GM12864 (cell line): Measurements from ENCODE around the gene ACTA2.
A peak's percentile ranks its signal among the peaks of the same experiment; 100 is the strongest.
"Not testable (repeated sequence)": the region's sequence is repeated elsewhere in the genome, so short reads cannot be mapped to it uniquely, and the experiment has no call there.

Experiments
- DNase-seq: peaks from one replicate; pipeline ENCODE4 v3.0.0-alpha.2; 2011; ENCODE audit warnings: low read depth
- H3K4me3 ChIP-seq: 2 replicates; pipeline ENCODE4 v1.5.1; 2011; ENCODE audit warnings: mild to moderate bottlenecking, low read depth, low read length, control low read depth
- TF ChIP-seq, protein P1 (sequence below): IDR thresholded peaks from 2 replicates; pipeline ENCODE4 v1.5.1; 2011; ENCODE audit warnings: low read depth, mild to moderate bottlenecking, moderate library complexity, low read length, control low read depth, inconsistent platforms; ENCODE audit errors: missing control alignments

Gene ACTA2

DNA sequence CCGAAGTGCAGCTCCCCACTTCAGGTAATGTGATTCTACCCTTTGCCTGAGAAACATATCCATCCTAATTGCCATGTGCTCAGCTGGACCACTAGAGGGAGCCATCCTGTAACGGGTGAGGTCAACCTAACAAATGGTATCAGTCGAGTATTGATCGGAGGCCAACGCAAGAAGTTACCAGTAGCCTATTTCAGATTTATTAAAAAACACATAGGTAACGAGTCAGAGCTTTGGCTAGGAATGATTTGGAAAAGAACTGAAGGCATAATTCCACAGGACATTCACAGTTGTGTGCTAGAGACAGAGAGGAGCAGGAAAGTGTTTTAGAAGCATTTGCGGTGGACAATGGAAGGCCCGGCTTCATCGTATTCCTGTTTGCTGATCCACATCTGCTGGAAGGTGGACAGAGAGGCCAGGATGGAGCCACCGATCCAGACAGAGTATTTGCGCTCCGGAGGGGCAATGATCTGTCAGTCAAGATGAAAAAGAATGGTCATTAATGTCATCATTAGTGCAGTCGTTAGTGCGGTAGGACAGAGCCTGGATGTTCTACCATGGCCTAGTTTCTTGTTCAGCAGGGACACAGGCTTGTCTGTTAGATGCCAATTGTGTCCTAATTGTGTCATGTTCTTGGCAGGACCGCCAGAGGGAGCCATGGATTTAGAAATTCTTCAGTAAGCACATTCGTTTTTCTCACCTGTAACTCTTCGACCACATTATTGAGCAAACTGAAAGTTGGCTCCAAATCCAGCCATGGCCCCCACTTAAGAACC lies 17.5 kb downstream of the ACTA2 start:
- H3K4me3 ChIP-seq = no peak overlapping the region
- TF ChIP-seq, protein P1, sequence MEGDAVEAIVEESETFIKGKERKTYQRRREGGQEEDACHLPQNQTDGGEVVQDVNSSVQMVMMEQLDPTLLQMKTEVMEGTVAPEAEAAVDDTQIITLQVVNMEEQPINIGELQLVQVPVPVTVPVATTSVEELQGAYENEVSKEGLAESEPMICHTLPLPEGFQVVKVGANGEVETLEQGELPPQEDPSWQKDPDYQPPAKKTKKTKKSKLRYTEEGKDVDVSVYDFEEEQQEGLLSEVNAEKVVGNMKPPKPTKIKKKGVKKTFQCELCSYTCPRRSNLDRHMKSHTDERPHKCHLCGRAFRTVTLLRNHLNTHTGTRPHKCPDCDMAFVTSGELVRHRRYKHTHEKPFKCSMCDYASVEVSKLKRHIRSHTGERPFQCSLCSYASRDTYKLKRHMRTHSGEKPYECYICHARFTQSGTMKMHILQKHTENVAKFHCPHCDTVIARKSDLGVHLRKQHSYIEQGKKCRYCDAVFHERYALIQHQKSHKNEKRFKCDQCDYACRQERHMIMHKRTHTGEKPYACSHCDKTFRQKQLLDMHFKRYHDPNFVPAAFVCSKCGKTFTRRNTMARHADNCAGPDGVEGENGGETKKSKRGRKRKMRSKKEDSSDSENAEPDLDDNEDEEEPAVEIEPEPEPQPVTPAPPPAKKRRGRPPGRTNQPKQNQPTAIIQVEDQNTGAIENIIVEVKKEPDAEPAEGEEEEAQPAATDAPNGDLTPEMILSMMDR = peak; percentile 84
- peak; percentile 78 for DNase-seq

DNA sequence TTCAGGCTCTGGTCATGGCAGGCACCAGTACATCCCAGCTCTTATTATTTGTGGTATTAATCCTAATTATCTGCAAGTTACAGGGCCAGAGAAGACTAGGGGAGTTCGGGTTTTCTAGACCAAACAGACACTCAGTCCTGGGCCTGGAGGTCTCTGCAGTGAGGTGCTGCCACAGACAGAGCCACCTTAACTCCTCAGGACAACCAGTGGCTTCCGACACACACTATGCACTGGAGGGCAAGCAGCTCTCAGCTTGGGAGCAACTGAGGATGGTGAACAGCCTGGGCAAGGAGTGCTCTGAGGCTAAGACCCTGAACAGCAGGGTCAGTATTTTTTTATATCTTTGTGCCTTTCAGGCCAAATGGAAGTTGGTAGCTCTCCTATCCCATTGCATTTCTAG lies 19.0 kb downstream of the ACTA2 start:
- TF ChIP-seq, protein P1 = no peak
- DNase-seq = no peak

DNA sequence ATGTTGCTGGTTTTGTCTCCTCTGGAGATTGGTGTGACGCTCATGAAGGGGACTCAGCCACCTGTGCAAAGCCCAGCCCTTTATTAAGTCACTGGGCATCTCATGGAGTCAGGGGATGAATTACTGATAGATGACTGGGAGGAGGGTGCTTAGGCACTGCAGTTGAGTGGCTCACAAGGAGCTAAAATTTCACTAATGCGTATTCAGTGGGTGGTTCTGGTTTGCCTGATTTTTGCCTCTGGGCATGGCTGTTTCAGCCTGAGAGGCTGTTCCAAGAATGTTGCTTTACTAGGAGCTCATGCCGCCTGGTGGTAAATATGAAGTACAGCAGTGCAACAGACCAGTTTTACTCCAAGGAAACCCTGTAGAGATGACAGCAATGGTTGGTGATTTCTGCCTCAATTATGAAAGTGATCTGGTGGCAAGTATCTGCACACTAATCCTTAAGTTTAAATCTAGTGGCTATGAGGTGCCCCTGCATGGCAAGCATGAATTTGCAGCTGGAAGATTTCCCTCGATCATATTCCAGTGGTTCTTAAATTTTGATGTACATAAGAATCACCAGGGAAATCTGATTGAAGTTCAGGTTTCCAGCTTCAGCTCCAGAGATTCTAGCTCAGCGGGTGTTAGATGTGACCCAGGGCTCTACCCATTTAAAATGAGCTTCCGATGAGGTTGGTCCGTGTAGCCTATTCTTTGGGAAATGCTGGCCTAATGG lies 19.9 kb downstream of the ACTA2 start:
- TF ChIP-seq, protein P1 = peak; percentile 85
- H3K4me3 ChIP-seq = no peak overlapping the region
- DNase-seq = peak; percentile 43

More for the DNA sequence above, 19.0 kb downstream of the ACTA2 start:
- no peak overlapping the region for H3K4me3 ChIP-seq

DNA sequence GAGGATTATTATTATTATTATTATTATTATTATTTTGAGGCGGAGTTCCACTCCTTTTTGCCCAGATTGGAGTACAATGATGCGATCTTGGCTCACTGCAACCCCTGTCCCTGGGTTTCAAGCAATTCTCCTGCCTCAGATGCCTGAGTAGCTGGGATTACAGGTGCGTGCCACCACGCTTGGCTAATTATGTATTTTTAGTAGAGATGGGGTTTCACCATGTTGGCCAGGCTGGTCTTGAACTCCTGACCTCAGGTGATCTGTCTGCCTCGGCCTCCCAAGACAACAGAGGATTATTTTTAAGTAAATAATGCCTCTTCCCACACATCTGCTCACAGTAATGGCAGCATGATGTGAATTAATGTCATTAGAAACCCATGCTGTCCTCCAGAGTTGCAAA lies 20.5 kb downstream of the ACTA2 start:
- DNase-seq, H3K4me3 ChIP-seq: not testable (repeated sequence)

DNA sequence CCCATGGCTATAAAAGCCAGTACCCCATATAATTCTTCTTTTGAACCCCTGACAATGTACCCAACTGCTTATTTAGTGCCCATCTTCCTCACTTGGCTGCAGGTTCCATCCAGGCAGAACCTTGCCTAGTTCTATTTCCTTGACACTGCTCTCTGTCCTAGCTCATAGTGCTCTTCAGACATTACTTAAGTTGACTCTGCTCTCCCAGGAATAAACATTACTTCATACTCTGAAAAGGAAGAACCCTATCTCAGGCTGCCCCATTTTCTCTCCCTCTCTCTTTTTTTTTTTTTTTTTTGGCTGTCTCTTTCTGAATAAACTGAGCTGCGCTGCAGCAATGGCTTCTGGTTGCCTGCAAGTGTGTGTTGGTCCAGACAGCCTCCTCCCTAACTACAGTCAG lies 21.0 kb downstream of the ACTA2 start:
- TF ChIP-seq, protein P1 = no peak
- H3K4me3 ChIP-seq = no peak overlapping the region
- no peak for DNase-seq

GRCh38 chr10:88928254-88928653 lies 24.3 kb downstream of the ACTA2 start:
- H3K4me3 ChIP-seq = no peak overlapping the region
- no peak for DNase-seq
- TF ChIP-seq, protein P1 = no peak

- H3K4me3 ChIP-seq = no peak overlapping the region
- TF ChIP-seq, protein P1 = no peak
- no peak for DNase-seq
Measured at GRCh38 chr10:88927416-88927690, 25.2 kb downstream of the ACTA2 start.
